ENCODE measurements around the gene FBXO24.

FBXO24 gene

GRCh38 chr7:100575206-100575631 lies 10.9 kb upstream of the FBXO24 start:
- no peak for DNase-seq

- no peak for DNase-seq
These were observed 10.3 kb upstream of the FBXO24 start for GRCh38 chr7:100575746-100576383.

- no peak for DNase-seq
These were observed 9.6 kb upstream of the FBXO24 start for GRCh38 chr7:100576384-100576993.

- DNase-seq, result peak; percentile 58
These were observed 9.0 kb upstream of the FBXO24 start for GRCh38 chr7:100577103-100577502.

GRCh38 chr7:100577507-100577906 lies 8.6 kb upstream of the FBXO24 start:
- DNase-seq, result peak; percentile 53

GRCh38 chr7:100578246-100579183 lies 7.6 kb upstream of the FBXO24 start:
- no peak for DNase-seq

- DNase-seq, result no peak
These were observed 5.5 kb upstream of the FBXO24 start for GRCh38 chr7:100580466-100581283.

- DNase-seq, result no peak
These were observed 4.0 kb upstream of the FBXO24 start for GRCh38 chr7:100582041-100582579.

GRCh38 chr7:100582650-100583049 lies 3.5 kb upstream of the FBXO24 start:
- no peak for DNase-seq

GRCh38 chr7:100583132-100584053 lies 2.7 kb upstream of the FBXO24 start:
- peak; percentile 86 for DNase-seq

GRCh38 chr7:100584054-100584682 lies 2.0 kb upstream of the FBXO24 start:
- DNase-seq, result no peak

GRCh38 chr7:100584683-100585510 lies 1.2 kb upstream of the FBXO24 start:
- no peak for DNase-seq

- peak; percentile 89 for DNase-seq
These were observed 440 bp upstream of the FBXO24 start, which contains the start of gene LRCH4 for GRCh38 chr7:100585511-100586265. Gene LRCH4, minus strand, starts transcription at chr7:100586129. Its CDS starts 29 bp downstream, at chr7:100586100.

GRCh38 chr7:100588438-100588837 lies 2.3 kb downstream of the FBXO24 start:
- no peak for DNase-seq

- DNase-seq, result no peak
These were observed 3.3 kb downstream of the FBXO24 start for GRCh38 chr7:100589341-100589947.

GRCh38 chr7:100590077-100590737 lies 4.1 kb downstream of the FBXO24 start:
- DNase-seq, result no peak

- no peak for DNase-seq
These were observed 5.5 kb downstream of the FBXO24 start for GRCh38 chr7:100591596-100591995.

- DNase-seq, result no peak
These were observed 9.1 kb downstream of the FBXO24 start for GRCh38 chr7:100595188-100595587.
